ENCODE results near the gene UBE2R2. TPM values are rescaled to one million over a fixed set of nuclear protein-coding genes. Genes with fewer than 3 reads are reported as not detected.

Gene UBE2R2
- total and polyA plus RNA-seq, 2 donors (not counting 3 experiments of a cell fraction or from before 2014, with no cell fraction given): 23.9 to 54.3 TPM

DNA sequence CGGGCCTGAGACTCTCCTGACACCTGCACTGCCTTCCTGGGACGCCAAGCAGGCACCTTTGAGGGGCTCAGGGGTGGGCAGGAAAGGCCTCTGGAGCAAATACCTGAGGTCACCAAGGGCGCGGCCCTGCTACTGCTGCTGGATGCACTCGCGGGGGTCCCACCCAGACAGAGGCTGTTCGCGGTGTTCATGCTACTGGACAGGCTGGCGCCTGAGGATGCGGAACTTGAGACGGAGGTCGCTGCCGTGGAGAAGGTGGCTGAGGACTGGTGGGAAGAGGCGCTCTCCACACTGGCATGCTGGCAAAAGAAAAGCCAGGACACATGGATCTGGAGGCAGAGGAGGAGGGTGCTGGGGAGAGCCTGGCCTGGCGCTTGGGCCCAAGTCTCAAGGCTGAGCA lies 110.7 kb downstream of the UBE2R2 start:
- Histone ChIP-seq H3K79me2 (ENCODE audit: control insufficient read depth, insufficient read depth, low read length) (peaks cover 2% of the 10 kb centered on the region), H2AFZ (ENCODE audit: low read depth, low read length) (no peak overlapping the region), H3K9ac (replicated peaks; ENCODE audit: extremely low read depth, insufficient read depth, low read length) (no peak overlapping the region), H3K9me1 (replicated peaks; ENCODE audit: control insufficient read depth, extremely low read depth, insufficient read depth, low read length) (no peaks in the 10 kb centered on the region), H3K27me3 (ENCODE audit: control insufficient read depth in 2 of 2, insufficient read depth in 2 of 2, low read length in 2 of 2) (no peaks in the 10 kb centered on the region), H3K4me3 (replicated peaks in 1 of 3; ENCODE audit: insufficient read depth in 1 of 3, low read depth in 1 of 3, low read length in 3 of 3) (no peak overlapping the region), H3K9me3 (replicated peaks; ENCODE audit: control insufficient read depth, insufficient read depth, low read length) (no peaks in the 10 kb centered on the region), H3K4me2 (ENCODE audit: insufficient read depth, low read length) (no peak overlapping the region), H4K20me1 (replicated peaks; ENCODE audit: control insufficient read depth, extremely low read depth, insufficient read depth, low read length) (no peaks in the 10 kb centered on the region), H3K36me3 (ENCODE audit: control insufficient read depth in 2 of 2, extremely low read depth in 1 of 2, insufficient read depth in 2 of 2, low read length in 2 of 2) (peaks cover 23 to 71% of the 10 kb centered on the region in 2 experiments), H3K4me1 (ENCODE audit: control insufficient read depth, extremely low read depth, insufficient read depth, low read length) (no peaks in the 10 kb centered on the region), H3K27ac (ENCODE audit: insufficient read depth, low read depth, low read length) (no peak overlapping the region)
- no peak for DNase-seq (ENCODE audit: low read depth, low spot score)
- intact Hi-C loops (cut with micrococcal nuclease): no loop called here
- ChIA-PET POLR2A (no interaction called here), CTCF (no interaction called here)
- no peak for TF ChIP-seq FOS (IDR thresholded peaks at IDR 0.05; ENCODE audit: borderline replicate concordance, insufficient read depth, low read length)
- no peak for TF ChIP-seq MAX (IDR thresholded peaks at IDR 0.05; ENCODE audit: insufficient read depth, insufficient read length)
- no peak for TF ChIP-seq EZH2 (IDR thresholded peaks at IDR 0.05; ENCODE audit: borderline replicate concordance, low read depth, low read length, severe bottlenecking)
- TF ChIP-seq POLR2A (IDR thresholded peaks at IDR 0.05; ENCODE audit: low read depth, low read length): no peak
- TF ChIP-seq, protein P1, sequence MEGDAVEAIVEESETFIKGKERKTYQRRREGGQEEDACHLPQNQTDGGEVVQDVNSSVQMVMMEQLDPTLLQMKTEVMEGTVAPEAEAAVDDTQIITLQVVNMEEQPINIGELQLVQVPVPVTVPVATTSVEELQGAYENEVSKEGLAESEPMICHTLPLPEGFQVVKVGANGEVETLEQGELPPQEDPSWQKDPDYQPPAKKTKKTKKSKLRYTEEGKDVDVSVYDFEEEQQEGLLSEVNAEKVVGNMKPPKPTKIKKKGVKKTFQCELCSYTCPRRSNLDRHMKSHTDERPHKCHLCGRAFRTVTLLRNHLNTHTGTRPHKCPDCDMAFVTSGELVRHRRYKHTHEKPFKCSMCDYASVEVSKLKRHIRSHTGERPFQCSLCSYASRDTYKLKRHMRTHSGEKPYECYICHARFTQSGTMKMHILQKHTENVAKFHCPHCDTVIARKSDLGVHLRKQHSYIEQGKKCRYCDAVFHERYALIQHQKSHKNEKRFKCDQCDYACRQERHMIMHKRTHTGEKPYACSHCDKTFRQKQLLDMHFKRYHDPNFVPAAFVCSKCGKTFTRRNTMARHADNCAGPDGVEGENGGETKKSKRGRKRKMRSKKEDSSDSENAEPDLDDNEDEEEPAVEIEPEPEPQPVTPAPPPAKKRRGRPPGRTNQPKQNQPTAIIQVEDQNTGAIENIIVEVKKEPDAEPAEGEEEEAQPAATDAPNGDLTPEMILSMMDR (IDR thresholded peaks at IDR 0.05; ENCODE audit: extremely low read depth in 1 of 2, insufficient read depth in 1 of 2, low read depth in 1 of 2, low read length in 2 of 2): no peak
- no peak for TF ChIP-seq MYC (IDR thresholded peaks at IDR 0.05; ENCODE audit: low read depth, low read length)
- TF ChIP-seq JUN (IDR thresholded peaks at IDR 0.05; ENCODE audit: borderline replicate concordance, insufficient read depth, insufficient read length, low read depth): no peak
- no peak for TF ChIP-seq POLR2AphosphoS5 (IDR thresholded peaks at IDR 0.05; ENCODE audit: insufficient read depth, low read depth, low read length)
- no peak for TF ChIP-seq GATA2 (IDR thresholded peaks at IDR 0.05; ENCODE audit: insufficient read depth, insufficient read length, low read depth, low read length)
- dilution Hi-C loops (cut with MboI; ENCODE audit: extremely low pct_ligation_motif_present, low sequenced_read_pairs): no loop called here
- BruUV-seq (replicated peaks): no TSS peak
- FAIRE-seq: no peak
